Adrenal gland (tissue), 5 donors: Measurements from ENCODE around the gene MAP1LC3C.

Experiments used
- CTCF ChIP-seq, 6 experiments: fragments of 450-650 bp in 4 of 6; fragments of 200-600 bp in 2 of 6; sonication (generic) in 1 of 6; IDR thresholded peaks; 1 replicate in 5 of 6; 2 replicates in 1 of 6; pipeline versions ENCODE4 v1.5.1 to v1.8.0; 2016 to 2021; ENCODE audit warnings: antibody characterized with exemption in 6 of 6, mild to moderate bottlenecking in 2 of 6, moderate library complexity in 1 of 6
- POLR2A ChIP-seq, 2 donors: fragments of 450-650 bp; IDR thresholded peaks; one replicate each; pipeline ENCODE4 v1.6.1; 2017; ENCODE audit warnings: antibody characterized with exemption in 2 of 2, mild to moderate bottlenecking in 2 of 2, moderate library complexity in 1 of 2
- donor health status: DM: no; HTN: no; CAD: no.

GRCh38 chr1:241998412-241998921 is 431 bp downstream of the MAP1LC3C start:
- no peak for TF ChIP-seq POLR2A (IDR thresholded peaks at IDR 0.05)
- peak in 5 of 6 experiments; percentile 26 to 67 (median 61) for TF ChIP-seq CTCF (IDR thresholded peaks at IDR 0.05)
